Common myeloid progenitor, CD34-positive (primary cell): ENCODE results near the gene GRPEL1.
A peak's percentile ranks its signal among the peaks of the same experiment; 100 is the strongest.

Source experiments
- CTCF ChIA-PET: fragments of 350-600 bp; sonication (Branson Sonifier 250); formaldehyde crosslinking; loops from one replicate; lab custom pipeline; 2021; ENCODE audit warnings: antibody characterized with exemption; lab: Charles Lee
- POLR2A ChIA-PET: fragments of 350-600 bp; sonication (Branson Sonifier 250); formaldehyde crosslinking; loops from one replicate; lab custom pipeline; 2021; ENCODE audit warnings: antibody characterized with exemption; lab: Charles Lee
- DNase-seq, 3 donors: peaks; one replicate each; pipeline versions ENCODE4 v3.0.0 to v3.0.0-alpha.2; 2013
- H3K27ac ChIP-seq, 2 experiments: 1 replicate in 1 of 2; 2 replicates in 1 of 2; pipeline ENCODE4 v1.7.0; 2013; ENCODE audit warnings: inconsistent platforms in 2 of 2, low read length in 2 of 2, mild to moderate bottlenecking in 2 of 2, low read depth in 1 of 2, moderate library complexity in 1 of 2; ENCODE audit not compliant: severe bottlenecking in 2 of 2, insufficient read depth in 1 of 2, poor library complexity in 1 of 2
- H3K27me3 ChIP-seq, 5 experiments: replicated peaks in 2 of 5; 1 replicate in 3 of 5; 2 replicates in 2 of 5; pipeline versions ENCODE4 v1.6.1 to v1.7.0; 2013; ENCODE audit warnings: low read length in 4 of 5, mild to moderate bottlenecking in 2 of 5, moderate library complexity in 2 of 5, inconsistent platforms in 1 of 5; ENCODE audit not compliant: insufficient read depth in 5 of 5, control insufficient read depth in 4 of 5
- H3K36me3 ChIP-seq, 4 experiments: 1 replicate in 2 of 4; 2 replicates in 2 of 4; pipeline versions ENCODE4 v1.6.1 to v1.7.0; 2013; ENCODE audit warnings: low read length in 3 of 4, control low read depth in 1 of 4, mild to moderate bottlenecking in 1 of 4; ENCODE audit not compliant: control insufficient read depth in 4 of 4, insufficient read depth in 4 of 4
- H3K4me1 ChIP-seq, 4 experiments: 1 replicate in 3 of 4; 2 replicates in 1 of 4; pipeline versions ENCODE4 v1.6.1 to v1.7.1; 2013; ENCODE audit warnings: low read length in 3 of 4, mild to moderate bottlenecking in 3 of 4, control low read depth in 1 of 4, inconsistent platforms in 1 of 4, moderate library complexity in 1 of 4; ENCODE audit not compliant: control insufficient read depth in 4 of 4, insufficient read depth in 4 of 4; ENCODE audit errors: control extremely low read depth in 1 of 4
- H3K4me3 ChIP-seq, 7 experiments: 1 replicate in 4 of 7; 2 replicates in 3 of 7; pipeline versions ENCODE4 v1.5.1 to v1.7.0; 2013; ENCODE audit warnings: mild to moderate bottlenecking in 7 of 7, low read length in 6 of 7, moderate library complexity in 6 of 7, inconsistent platforms in 2 of 7, low read depth in 2 of 7, control low read depth in 1 of 7; ENCODE audit not compliant: insufficient read depth in 4 of 7, control insufficient read depth in 1 of 7; ENCODE audit errors: extremely low read depth in 1 of 7
- H3K9me3 ChIP-seq, 5 experiments: 1 replicate in 4 of 5; 2 replicates in 1 of 5; pipeline versions ENCODE4 v1.6.1 to v1.7.1; 2013; ENCODE audit warnings: low read length in 4 of 5, mild to moderate bottlenecking in 2 of 5, inconsistent platforms in 1 of 5, low read depth in 1 of 5, moderate library complexity in 1 of 5; ENCODE audit not compliant: control insufficient read depth in 4 of 5, insufficient read depth in 2 of 5; ENCODE audit errors: control extremely low read depth in 1 of 5
- WGBS: methylation state at CpG from one replicate; pipeline ENCODE4 v1.1.5; 2013; ENCODE audit not compliant: insufficient coverage; 5-methylcytosine and 5-hydroxymethylcytosine counted together

GRPEL1 gene

GRCh38 chr4:7061815-7062214 is 6.0 kb downstream of the GRPEL1 start:
- Histone ChIP-seq H3K36me3 (peaks cover 9 to 54% (median 44%) of the 10 kb centered on the region in 4 experiments), H3K4me3 (no peak overlapping the region), H3K27ac (no peak overlapping the region), H3K27me3 (peaks cover 0 to 53% (median 10%) of the 10 kb centered on the region in 5 experiments), H3K9me3 (no peaks in the 10 kb centered on the region), H3K4me1 (peaks cover 2 to 11% (median 5%) of the 10 kb centered on the region in 4 experiments)
- 100% methylated on average over 4 of the region's 6 CpGs for WGBS
- ChIA-PET POLR2A (no interaction called here), CTCF (interaction anchor here (1.0 to 2.4 kb wide), 4 partner anchors 8 to 17 kb away, joined by 3 to 7 read pairs (median 6); no protein-coding TSS in a partner anchor)
- DNase-seq, result no peak

- ChIA-PET CTCF (interaction anchor here (0.6 to 2.4 kb wide), 3 partner anchors 7 to 15 kb away, joined by 3 to 7 read pairs (median 4); no protein-coding TSS in a partner anchor), POLR2A (no interaction called here)
- no peak overlapping the region for H3K4me3 ChIP-seq
- peaks cover 0 to 62% (median 14%) of the 10 kb centered on the region in 5 experiments for H3K27me3 ChIP-seq
- no peak overlapping the region for H3K27ac ChIP-seq
- no peak for DNase-seq
- WGBS, result 98% methylated on average over 18 of the region's 20 CpGs
- peaks cover 9 to 65% (median 48%) of the 10 kb centered on the region in 4 experiments for H3K36me3 ChIP-seq
- H3K9me3 ChIP-seq, result no peaks in the 10 kb centered on the region
- H3K4me1 ChIP-seq, result peaks cover 0 to 3% (median 1%) of the 10 kb centered on the region in 4 experiments
These were observed 7.3 kb downstream of the GRPEL1 start for GRCh38 chr4:7060346-7061150.

GRCh38 chr4:7059662-7060061 is 8.2 kb downstream of the GRPEL1 start:
- Histone ChIP-seq H3K9me3 (no peaks in the 10 kb centered on the region), H3K27ac (no peak overlapping the region), H3K27me3 (peaks cover 0 to 69% (median 21%) of the 10 kb centered on the region in 5 experiments), H3K4me1 (peaks cover 0 to 3% (median 0%) of the 10 kb centered on the region in 4 experiments), H3K36me3 (peaks cover 9 to 67% (median 46%) of the 10 kb centered on the region in 4 experiments), H3K4me3 (no peak overlapping the region)
- POLR2A ChIA-PET, result no interaction called here
- 79% methylated on average over 6 of the region's 11 CpGs for WGBS
- CTCF ChIA-PET, result interaction anchor here (1.3 to 1.9 kb wide), 3 partner anchors 9 to 19 kb away, joined by 3 to 5 read pairs (median 5); partner anchors contain the start of gene TADA2B
- DNase-seq, result peak in 1 of 3 donors; percentile 24

GRCh38 chr4:7058792-7059191 is 9.1 kb downstream of the GRPEL1 start:
- H3K9me3 ChIP-seq, result no peaks in the 10 kb centered on the region
- H3K4me1 ChIP-seq, result peaks cover 0 to 7% (median 3%) of the 10 kb centered on the region in 4 experiments
- no peak for DNase-seq
- H3K4me3 ChIP-seq, result no peak overlapping the region
- POLR2A ChIA-PET, result no interaction called here
- no peak overlapping the region for H3K27ac ChIP-seq
- H3K36me3 ChIP-seq, result peaks cover 7 to 60% (median 46%) of the 10 kb centered on the region in 4 experiments
- CTCF ChIA-PET, result interaction anchor here (1.3 to 1.9 kb wide), 3 partner anchors 8 to 18 kb away, joined by 3 to 5 read pairs (median 5); partner anchors contain the start of gene TADA2B
- peaks cover 0 to 76% (median 22%) of the 10 kb centered on the region in 5 experiments for H3K27me3 ChIP-seq
- 100% methylated on average over 1 of the region's 3 CpGs for WGBS

DNA sequence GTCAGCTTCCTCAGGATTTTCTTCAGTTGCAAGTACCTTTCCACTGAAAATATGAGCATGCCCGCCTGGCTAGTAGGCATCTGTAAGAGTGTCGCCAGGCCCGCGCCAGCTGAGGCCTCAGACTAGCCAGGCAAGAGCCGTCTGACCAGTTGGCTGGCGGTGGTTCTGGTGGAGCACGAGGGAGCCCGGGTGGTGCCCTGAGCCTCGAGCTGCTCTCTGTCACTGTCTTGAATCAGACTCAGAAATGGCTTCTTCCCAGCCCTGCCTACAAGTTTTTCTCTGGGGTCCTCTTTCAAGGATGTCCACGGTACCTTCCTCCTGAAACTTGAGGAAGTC is 11.9 kb downstream of the GRPEL1 start:
- no peak for DNase-seq
- no peak overlapping the region for H3K4me3 ChIP-seq
- ChIA-PET POLR2A (no interaction called here), CTCF (interaction anchor here (1.8 to 4.4 kb wide), 2 partner anchors 10 to 13 kb away, joined by 11 to 23 read pairs; partner anchors contain the start of genes GRPEL1 and TADA2B)
- H3K9me3 ChIP-seq, result no peaks in the 10 kb centered on the region
- peaks cover 0 to 35% (median 22%) of the 10 kb centered on the region in 4 experiments for H3K36me3 ChIP-seq
- WGBS, result 96% methylated on average over 10 of the region's 10 CpGs
- peaks cover 0 to 25% (median 17%) of the 10 kb centered on the region in 4 experiments for H3K4me1 ChIP-seq
- H3K27me3 ChIP-seq, result peaks cover 0 to 75% (median 22%) of the 10 kb centered on the region in 5 experiments
- no peak overlapping the region for H3K27ac ChIP-seq

- Histone ChIP-seq H3K4me1 (peaks cover 0 to 25% (median 17%) of the 10 kb centered on the region in 4 experiments), H3K27ac (no peak overlapping the region), H3K27me3 (peaks cover 0 to 77% (median 23%) of the 10 kb centered on the region in 5 experiments), H3K9me3 (no peaks in the 10 kb centered on the region), H3K4me3 (no peak overlapping the region), H3K36me3 (peaks cover 0 to 29% (median 16%) of the 10 kb centered on the region in 4 experiments)
- POLR2A ChIA-PET, result no interaction called here
- WGBS, result 90% methylated on average over 30 of the region's 31 CpGs
- CTCF ChIA-PET, result interaction anchor here (0.6 to 4.4 kb wide), 6 partner anchors 11 to 666 kb away, joined by 3 to 23 read pairs (median 8); partner anchors contain the start of genes GRPEL1 and TADA2B
- DNase-seq, result no peak
These were observed 12.5 kb downstream of the GRPEL1 start for GRCh38 chr4:7055111-7055989.
